SK-N-MC (cell line): Measurements from ENCODE around the gene NHSL2.

ENCODE experiments used
- DNase-seq: peaks from one replicate; pipeline ENCODE4 v3.0.0-alpha.2; 2011; ENCODE audit warnings: low read depth, low spot score
- H3K27ac ChIP-seq: fragments of 200-600 bp; sonication (generic); 2 replicates; pipeline ENCODE4 v1.5.1; 2016; ENCODE audit warnings: mixed run types
- H3K36me3 ChIP-seq: fragments of 200-600 bp; sonication (generic); 2 replicates; pipeline ENCODE4 v1.6.1; 2017; ENCODE audit warnings: antibody characterized with exemption, low read length, mixed read lengths; ENCODE audit not compliant: insufficient read depth
- H3K4me3 ChIP-seq: fragments of 200-600 bp; sonication (generic); 2 replicates; pipeline ENCODE4 v1.5.1; 2016
- H3K9ac ChIP-seq: fragments of 200-600 bp; sonication (generic); 2 replicates; pipeline ENCODE4 v1.8.0; 2017; ENCODE audit warnings: mixed run types, mixed read lengths; ENCODE audit not compliant: insufficient read length
- H3K9me3 ChIP-seq: fragments of 200-600 bp; sonication (generic); 2 replicates; pipeline ENCODE4 v1.6.1; 2017; ENCODE audit warnings: low read depth, mild to moderate bottlenecking, antibody characterized with exemption, low read length, moderate library complexity, mixed read lengths
- EZH2 ChIP-seq: fragments of 200-600 bp; sonication (generic); IDR thresholded peaks from one replicate; pipeline ENCODE4 v1.6.1; 2017; ENCODE audit warnings: antibody characterized with exemption
- FOXP2 ChIP-seq: optimal IDR thresholded peaks from 2 replicates; pipeline ENCODE3; 2011; ENCODE audit warnings: mild to moderate bottlenecking, moderate library complexity; ENCODE audit not compliant: insufficient read depth; ENCODE audit errors: extremely low read length, control extremely low read depth
- POLR2AphosphoS5 ChIP-seq: IDR thresholded peaks from 2 replicates; pipeline ENCODE4 v1.6.1; 2012; ENCODE audit warnings: mild to moderate bottlenecking, low read depth, low read length, borderline replicate concordance

The NHSL2 gene

GRCh38 chrX:71997320-71997719 lies 86.7 kb downstream of the NHSL2 start:
- no peak for DNase-seq
- Histone ChIP-seq H3K36me3 (no peaks in the 10 kb centered on the region), H3K9ac (no peak overlapping the region), H3K9me3 (no peaks in the 10 kb centered on the region), H3K27ac (no peak overlapping the region), H3K4me3 (no peak overlapping the region)
- no peak for TF ChIP-seq FOXP2
- no peak for TF ChIP-seq EZH2
- no peak for TF ChIP-seq POLR2AphosphoS5

GRCh38 chrX:71998836-71999509 lies 88.3 kb downstream of the NHSL2 start:
- DNase-seq, result no peak
- H3K9ac ChIP-seq, result no peak overlapping the region
- H3K4me3 ChIP-seq, result no peak overlapping the region
- H3K9me3 ChIP-seq, result no peaks in the 10 kb centered on the region
- no peak for TF ChIP-seq FOXP2
- no peak for TF ChIP-seq POLR2AphosphoS5
- no peak for TF ChIP-seq EZH2
- H3K27ac ChIP-seq, result no peak overlapping the region
- H3K36me3 ChIP-seq, result no peaks in the 10 kb centered on the region

GRCh38 chrX:71999535-71999934 lies 88.9 kb downstream of the NHSL2 start:
- Histone ChIP-seq H3K9me3 (no peaks in the 10 kb centered on the region), H3K36me3 (no peaks in the 10 kb centered on the region), H3K27ac (no peak overlapping the region), H3K9ac (no peak overlapping the region), H3K4me3 (no peak overlapping the region)
- DNase-seq, result no peak
- TF ChIP-seq EZH2 (no peak), POLR2AphosphoS5 (no peak), FOXP2 (no peak)

GRCh38 chrX:72001471-72001870 lies 90.8 kb downstream of the NHSL2 start:
- TF ChIP-seq POLR2AphosphoS5, result no peak
- no peak for TF ChIP-seq FOXP2
- no peak for TF ChIP-seq EZH2

GRCh38 chrX:72001906-72002305 lies 91.3 kb downstream of the NHSL2 start:
- H3K27ac ChIP-seq, result no peak overlapping the region
- TF ChIP-seq POLR2AphosphoS5 (no peak), EZH2 (no peak), FOXP2 (no peak)
- DNase-seq, result no peak
- no peaks in the 10 kb centered on the region for H3K9me3 ChIP-seq
- no peaks in the 10 kb centered on the region for H3K36me3 ChIP-seq
- H3K9ac ChIP-seq, result no peak overlapping the region
- no peak overlapping the region for H3K4me3 ChIP-seq

More at GRCh38 chrX:72001471-72001870, 90.8 kb downstream of the NHSL2 start:
- no peak overlapping the region for H3K9ac ChIP-seq
- no peaks in the 10 kb centered on the region for H3K36me3 ChIP-seq
- H3K9me3 ChIP-seq, result no peaks in the 10 kb centered on the region
- no peak overlapping the region for H3K27ac ChIP-seq
- DNase-seq, result no peak
- no peak overlapping the region for H3K4me3 ChIP-seq

GRCh38 chrX:72002875-72003274 lies 92.2 kb downstream of the NHSL2 start:
- Histone ChIP-seq H3K4me3 (no peak overlapping the region), H3K27ac (no peak overlapping the region), H3K9ac (no peak overlapping the region), H3K9me3 (no peaks in the 10 kb centered on the region), H3K36me3 (no peaks in the 10 kb centered on the region)
- TF ChIP-seq FOXP2, result no peak
- no peak for TF ChIP-seq EZH2
- no peak for TF ChIP-seq POLR2AphosphoS5
- DNase-seq, result no peak

GRCh38 chrX:72003811-72004750 lies 93.4 kb downstream of the NHSL2 start:
- H3K36me3 ChIP-seq, result no peaks in the 10 kb centered on the region
- no peak overlapping the region for H3K4me3 ChIP-seq
- DNase-seq, result no peak
- H3K9me3 ChIP-seq, result no peaks in the 10 kb centered on the region
- no peak for TF ChIP-seq POLR2AphosphoS5
- no peak for TF ChIP-seq FOXP2
- TF ChIP-seq EZH2, result no peak
- H3K27ac ChIP-seq, result no peak overlapping the region
- H3K9ac ChIP-seq, result no peak overlapping the region

- H3K27ac ChIP-seq, result no peak overlapping the region
- H3K4me3 ChIP-seq, result no peak overlapping the region
- H3K36me3 ChIP-seq, result no peaks in the 10 kb centered on the region
- no peak for DNase-seq
- TF ChIP-seq FOXP2 (no peak), POLR2AphosphoS5 (no peak), EZH2 (no peak)
- no peak overlapping the region for H3K9ac ChIP-seq
- H3K9me3 ChIP-seq, result no peaks in the 10 kb centered on the region
Observed at GRCh38 chrX:72005046-72005445, 94.4 kb downstream of the NHSL2 start.

- H3K9me3 ChIP-seq, result no peaks in the 10 kb centered on the region
- no peak for DNase-seq
- no peak overlapping the region for H3K9ac ChIP-seq
- H3K27ac ChIP-seq, result no peak overlapping the region
- no peak overlapping the region for H3K4me3 ChIP-seq
- TF ChIP-seq POLR2AphosphoS5 (no peak), EZH2 (no peak), FOXP2 (no peak)
- no peaks in the 10 kb centered on the region for H3K36me3 ChIP-seq
Observed at GRCh38 chrX:72006461-72006860, 95.8 kb downstream of the NHSL2 start.
